Liver (tissue), 9 donors: ENCODE data around the gene GAS2. TPM values are rescaled to one million over a fixed set of nuclear protein-coding genes. Genes with fewer than 3 reads are reported as not detected.

Experiments
- DNase-seq: peaks from one replicate; pipeline ENCODE4 v3.0.0-alpha.2; 2017; ENCODE audit warnings: low spot score
- H3K27ac ChIP-seq, 2 donors: one replicate each; pipeline ENCODE4 v1.7.0; 2013; ENCODE audit warnings: inconsistent platforms in 2 of 2, low read length in 2 of 2, control low read depth in 1 of 2, low read depth in 1 of 2, mild to moderate bottlenecking in 1 of 2
- H3K27me3 ChIP-seq, 4 donors: one replicate each; pipeline versions ENCODE4 v1.6.1 to v1.7.0; 2013; ENCODE audit warnings: low read length in 3 of 4, inconsistent platforms in 1 of 4, mild to moderate bottlenecking in 1 of 4, moderate library complexity in 1 of 4; ENCODE audit not compliant: control insufficient read depth in 4 of 4, insufficient read depth in 4 of 4
- H3K36me3 ChIP-seq, 4 donors: one replicate each; pipeline versions ENCODE4 v1.6.1 to v1.7.0; 2013; ENCODE audit warnings: low read length in 3 of 4, mild to moderate bottlenecking in 3 of 4, low read depth in 1 of 4, moderate library complexity in 1 of 4; ENCODE audit not compliant: control insufficient read depth in 4 of 4, insufficient read depth in 3 of 4
- H3K4me1 ChIP-seq, 4 donors: one replicate each; pipeline versions ENCODE4 v1.6.1 to v1.7.0; 2013; ENCODE audit warnings: low read length in 3 of 4, mild to moderate bottlenecking in 3 of 4, moderate library complexity in 1 of 4; ENCODE audit not compliant: control insufficient read depth in 4 of 4, insufficient read depth in 4 of 4
- H3K4me3 ChIP-seq, 3 donors: one replicate each; pipeline versions ENCODE4 v1.6.1 to v1.7.0; 2013; ENCODE audit warnings: low read length in 3 of 3, control low read depth in 1 of 3, low read depth in 1 of 3, mild to moderate bottlenecking in 1 of 3
- H3K9ac ChIP-seq, 2 donors: one replicate each; pipeline ENCODE4 v1.7.0; 2013; ENCODE audit warnings: low read length in 2 of 2, mild to moderate bottlenecking in 2 of 2, moderate library complexity in 2 of 2, control low read depth in 1 of 2, low read depth in 1 of 2
- H3K9me3 ChIP-seq, 4 donors: one replicate each; pipeline versions ENCODE4 v1.6.1 to v1.7.0; 2013; ENCODE audit warnings: low read length in 3 of 4; ENCODE audit not compliant: control insufficient read depth in 4 of 4
- ATF3 ChIP-seq: IDR thresholded peaks from 2 replicates; pipeline ENCODE4 v1.6.1; 2016; ENCODE audit warnings: antibody characterized with exemption
- CTCF ChIP-seq: fragments of 150-350 bp; IDR thresholded peaks from 2 replicates; pipeline ENCODE4 v1.5.1; 2017; ENCODE audit warnings: improper control_type of control experiment, low read depth, low read length; ENCODE audit not compliant: missing input control
- FOXA1 ChIP-seq: IDR thresholded peaks from 2 replicates; pipeline ENCODE4 v1.6.1; 2016; ENCODE audit warnings: antibody characterized with exemption
- FOXA2 ChIP-seq: IDR thresholded peaks from 2 replicates; pipeline ENCODE4 v1.6.1; 2016; ENCODE audit warnings: antibody characterized with exemption
- GABPA ChIP-seq, 2 donors: IDR thresholded peaks in 1 of 2; conservative IDR thresholded peaks in 1 of 2; 2 replicates each; pipeline ENCODE4 v1.6.1; 2016; ENCODE audit warnings: antibody characterized with exemption in 2 of 2, mild to moderate bottlenecking in 1 of 2, moderate library complexity in 1 of 2
- HNF4A ChIP-seq, 2 donors: conservative IDR thresholded peaks; 2 replicates each; pipeline ENCODE4 v1.6.1; 2016; ENCODE audit warnings: antibody characterized with exemption in 2 of 2, mild to moderate bottlenecking in 2 of 2
- HNF4G ChIP-seq: IDR thresholded peaks from 2 replicates; pipeline ENCODE4 v1.6.1; 2016; ENCODE audit warnings: antibody characterized with exemption
- JUND ChIP-seq, 2 donors: IDR thresholded peaks; 2 replicates each; pipeline ENCODE4 v1.6.1; 2016; ENCODE audit warnings: antibody characterized with exemption in 2 of 2
- MAX ChIP-seq: IDR thresholded peaks from 2 replicates; pipeline ENCODE4 v1.6.1; 2016; ENCODE audit warnings: antibody characterized with exemption
- NR2F2 ChIP-seq: IDR thresholded peaks from 2 replicates; pipeline ENCODE4 v1.6.1; 2016; ENCODE audit warnings: antibody characterized with exemption
- REST ChIP-seq: IDR thresholded peaks from 2 replicates; pipeline ENCODE4 v1.6.1; 2016; ENCODE audit warnings: antibody characterized with exemption, mild to moderate bottlenecking
- SP1 ChIP-seq: IDR thresholded peaks from 2 replicates; pipeline ENCODE4 v1.6.1; 2018; ENCODE audit warnings: antibody characterized with exemption, mild to moderate bottlenecking
- TAF1 ChIP-seq: conservative IDR thresholded peaks from 2 replicates; pipeline ENCODE4 v1.6.1; 2016; ENCODE audit warnings: antibody characterized with exemption, mild to moderate bottlenecking
- WGBS: extraction: QIAGEN DNeasy Blood & Tissue Kit; methylation state at CpG from one replicate; pipeline ENCODE4 v1.1.7; 2013; 5-methylcytosine and 5-hydroxymethylcytosine counted together
- polyA plus RNA-seq, 2 donors: library from polyadenylated mRNA; stranded (reverse) in 1 of 2; unstranded in 1 of 2; fragments of 200-250 nt in 1 of 2; fragments of >200 nt in 1 of 2; fragmentation: Nextera tagmentation in 1 of 2; extraction: Ambion mirVana in 1 of 2; gene quantifications; one replicate each; pipeline versions ENCODE4 v1.2.1 to v1.2.3, GENCODE V29; 2013 to 2015
- total RNA-seq, 2 donors: library from RNA; depleted of rRNA; stranded (reverse); fragments of >200 nt; gene quantifications; one replicate each; pipeline ENCODE4 v1.2.3, GENCODE V29; 2014
- donor health status: healthy.
- donor health status: healthy.
- donor health status: healthy.
- donor health status: healthy.
- donor health status: healthy.

The GAS2 gene
- total and polyA plus RNA-seq, 4 donors: 13.4 to 75.6 (median 42.3) TPM

- no peak overlapping the region for H3K4me3 ChIP-seq
- WGBS: 95% methylated on average over 1 of the region's 1 CpG
- TF ChIP-seq HNF4A (conservative IDR thresholded peaks at IDR 0.05) (no peak), ATF3 (no peak), TAF1 (no peak), FOXA2 (no peak), HNF4G (no peak), SP1 (no peak), CTCF (no peak), JUND (IDR thresholded peaks at IDR 0.05) (no peak), FOXA1 (no peak), MAX (no peak)
Observed at GRCh38 chr11:22659783-22660182, 6.6 kb upstream of the GAS2 start.

GRCh38 chr11:22666688-22667439 lies 453 bp downstream of the GAS2 start:
- Histone ChIP-seq H3K4me3 (peak overlapping the region; percentile 69 to 85 (median 76)), H3K36me3 (no peaks in the 10 kb centered on the region), H3K27me3 (no peaks in the 10 kb centered on the region), H3K4me1 (peaks cover 0 to 26% (median 18%) of the 10 kb centered on the region in 4 donors), H3K27ac (peak overlapping the region; percentile 88 to 90), H3K9ac (peak overlapping the region; percentile 64 to 96), H3K9me3 (no peaks in the 10 kb centered on the region)
- peak; percentile 60 for DNase-seq
- TF ChIP-seq GABPA (IDR thresholded peaks at IDR 0.05 in 1 of 2, conservative IDR thresholded peaks at IDR 0.05 in 1 of 2): no peak
- TF ChIP-seq CTCF: peak; percentile 25
- TF ChIP-seq REST: peak; percentile 9
- no peak for TF ChIP-seq NR2F2
- peak; percentile 31 for TF ChIP-seq TAF1
- no peak for TF ChIP-seq MAX
- WGBS: 3% methylated on average over 40 of the region's 40 CpGs

More at GRCh38 chr11:22659783-22660182, 6.6 kb upstream of the GAS2 start:
- H3K9me3 ChIP-seq: no peaks in the 10 kb centered on the region
- no peak overlapping the region for H3K9ac ChIP-seq
- no peaks in the 10 kb centered on the region for H3K27me3 ChIP-seq
- peaks cover 0 to 3% (median 0%) of the 10 kb centered on the region in 4 donors for H3K4me1 ChIP-seq
- H3K27ac ChIP-seq: no peak overlapping the region
- H3K36me3 ChIP-seq: no peaks in the 10 kb centered on the region
- no peak for DNase-seq
